GM21576 (cell line): ENCODE measurements around the gene LAMB4.

Source experiments
- ATAC-seq: cut with Tn5 transposase; IDR thresholded peaks from one replicate; pipeline ENCODE4 v1.9.1; 2021; ENCODE audit warnings: mild to moderate bottlenecking, moderate library complexity; ENCODE audit not compliant: unreplicated experiment

Gene LAMB4

DNA sequence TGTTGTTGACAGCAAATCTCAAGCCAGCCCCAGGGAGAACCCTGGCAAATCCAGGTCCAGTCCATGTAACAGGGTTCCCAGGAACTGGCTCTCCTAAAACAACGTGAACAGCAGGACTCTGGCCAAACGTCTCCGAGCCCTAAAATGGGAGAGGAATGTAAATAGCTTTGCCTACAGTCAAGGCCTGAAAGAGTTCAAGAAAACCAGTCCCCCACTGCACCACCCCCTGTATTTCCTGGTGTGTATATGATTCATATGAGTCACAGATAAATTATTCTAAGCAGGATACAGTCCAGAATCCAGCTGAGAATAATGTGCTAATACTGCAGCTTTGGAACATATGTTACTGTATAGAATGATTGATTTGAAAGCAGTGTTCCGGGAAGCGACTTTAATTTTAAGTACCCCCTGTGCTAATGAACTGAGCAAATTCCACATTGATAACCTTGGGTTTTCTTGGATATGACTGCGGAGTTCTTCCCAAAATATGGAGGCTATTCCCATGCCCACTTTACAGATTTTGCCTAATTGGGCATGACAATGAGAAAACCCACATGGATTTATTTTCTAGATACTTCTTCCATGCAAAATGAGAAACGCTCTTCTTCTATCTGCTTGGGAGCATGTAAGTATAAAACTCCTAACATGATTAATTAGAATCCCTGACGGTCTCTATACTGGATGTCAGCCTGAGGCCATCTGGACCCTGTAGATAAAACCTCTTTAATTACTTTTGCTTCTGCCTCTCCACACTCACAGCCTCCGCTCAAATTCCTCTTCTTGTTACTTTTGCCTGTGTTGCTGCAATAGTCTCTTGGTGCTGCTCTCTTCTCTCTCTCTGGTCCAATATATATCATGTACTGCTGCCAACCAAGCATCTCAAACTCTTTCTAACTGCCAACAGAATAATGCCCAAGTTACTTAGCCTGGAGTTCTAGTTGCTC is 50.2 kb downstream of the LAMB4 start:
- no peak for ATAC-seq

DNA sequence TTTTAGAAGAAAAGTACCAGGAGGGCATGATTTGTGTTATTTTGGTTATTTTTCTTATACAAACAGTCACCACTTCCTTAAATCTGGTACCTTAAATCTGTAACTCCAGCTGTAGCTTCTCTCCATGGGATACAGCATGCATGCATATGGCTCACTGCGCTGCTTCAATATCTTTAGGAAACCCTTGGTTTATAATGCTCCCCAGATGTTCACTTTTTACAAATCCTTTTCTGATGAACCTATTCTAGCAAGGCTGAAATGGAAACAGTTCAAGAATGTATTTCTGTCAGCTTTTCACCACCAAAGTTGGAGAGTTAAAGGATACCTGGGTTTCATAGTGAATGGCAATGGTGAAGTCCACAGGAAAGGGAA is 50.9 kb downstream of the LAMB4 start:
- no peak for ATAC-seq

DNA sequence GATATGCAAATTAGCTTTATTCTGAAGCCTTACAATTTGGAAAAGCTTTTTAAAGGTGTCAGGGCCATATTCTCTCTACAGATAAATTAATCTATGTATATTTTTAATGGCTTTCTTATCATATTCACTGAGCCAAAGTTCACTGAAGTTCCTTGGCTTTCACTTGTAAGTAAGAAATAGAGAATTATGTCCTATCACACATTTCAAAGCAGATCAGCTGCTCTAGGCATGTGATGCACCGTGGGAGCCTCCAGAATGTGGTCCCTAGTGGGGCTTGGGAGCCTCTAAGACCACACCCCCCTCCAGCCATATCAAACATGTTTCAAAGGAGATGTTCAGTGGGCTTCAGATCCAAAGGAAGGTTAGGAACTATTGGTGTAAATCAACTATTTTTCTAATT is 51.5 kb downstream of the LAMB4 start:
- no peak for ATAC-seq

DNA sequence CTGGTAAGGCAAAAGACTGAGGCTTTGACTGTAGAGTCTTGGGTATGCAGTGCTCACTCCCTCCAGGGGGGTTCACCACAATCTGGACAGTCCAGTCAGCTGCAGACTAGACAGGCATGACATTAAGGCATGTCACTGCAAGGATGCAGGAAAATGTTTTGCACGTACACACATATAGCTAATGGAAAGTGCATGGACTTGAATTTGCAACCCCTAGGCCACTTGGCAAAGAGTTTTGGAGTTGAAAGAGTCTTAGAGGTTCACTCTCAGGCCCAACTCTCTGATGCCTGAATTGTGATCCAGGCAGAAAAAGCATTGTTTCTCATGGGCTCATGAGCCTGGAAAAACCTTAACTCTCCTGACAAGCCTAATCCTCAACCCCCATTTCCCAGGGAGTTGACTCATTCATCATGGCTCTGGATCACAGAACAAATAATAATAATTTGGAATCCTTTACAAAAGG is 51.9 kb downstream of the LAMB4 start:
- ATAC-seq = no peak

DNA sequence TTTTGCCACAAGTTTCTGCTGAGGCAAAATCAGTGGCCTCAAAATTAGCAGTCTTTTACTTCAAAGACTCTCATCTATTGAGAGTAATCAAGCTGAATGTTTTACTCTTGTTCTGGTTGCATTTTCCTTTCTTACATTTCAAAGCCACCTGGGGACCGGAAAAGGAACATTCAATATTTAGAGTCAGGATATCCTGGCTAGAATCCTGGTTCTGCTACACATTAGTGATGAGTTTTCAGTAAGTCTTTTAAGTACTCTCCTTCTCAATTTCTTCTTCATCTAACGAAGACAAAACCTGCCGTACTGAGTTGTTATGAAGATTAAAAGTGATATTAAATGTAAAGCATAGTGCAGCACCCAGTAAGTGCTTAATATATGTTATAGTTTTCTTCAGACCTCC is 52.5 kb downstream of the LAMB4 start:
- no peak for ATAC-seq

DNA sequence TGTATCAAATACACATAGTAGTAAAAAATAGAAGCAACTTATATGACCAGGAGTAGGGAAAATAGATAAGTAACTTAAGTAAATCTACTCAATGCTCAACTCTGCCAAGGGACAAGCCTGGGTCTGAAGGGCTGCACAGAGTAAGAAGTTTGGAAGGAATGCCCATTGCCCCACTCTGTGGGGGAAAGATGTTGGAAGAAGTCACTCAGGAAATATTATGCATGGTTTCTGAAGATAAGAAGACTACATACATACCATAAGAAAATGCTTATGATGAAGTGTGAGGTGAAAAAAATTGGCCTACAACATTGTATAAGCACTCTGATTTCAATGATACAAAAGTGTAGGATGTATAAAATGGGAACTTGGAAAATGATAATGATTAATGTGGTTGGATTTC is 54.0 kb downstream of the LAMB4 start:
- ATAC-seq = no peak

DNA sequence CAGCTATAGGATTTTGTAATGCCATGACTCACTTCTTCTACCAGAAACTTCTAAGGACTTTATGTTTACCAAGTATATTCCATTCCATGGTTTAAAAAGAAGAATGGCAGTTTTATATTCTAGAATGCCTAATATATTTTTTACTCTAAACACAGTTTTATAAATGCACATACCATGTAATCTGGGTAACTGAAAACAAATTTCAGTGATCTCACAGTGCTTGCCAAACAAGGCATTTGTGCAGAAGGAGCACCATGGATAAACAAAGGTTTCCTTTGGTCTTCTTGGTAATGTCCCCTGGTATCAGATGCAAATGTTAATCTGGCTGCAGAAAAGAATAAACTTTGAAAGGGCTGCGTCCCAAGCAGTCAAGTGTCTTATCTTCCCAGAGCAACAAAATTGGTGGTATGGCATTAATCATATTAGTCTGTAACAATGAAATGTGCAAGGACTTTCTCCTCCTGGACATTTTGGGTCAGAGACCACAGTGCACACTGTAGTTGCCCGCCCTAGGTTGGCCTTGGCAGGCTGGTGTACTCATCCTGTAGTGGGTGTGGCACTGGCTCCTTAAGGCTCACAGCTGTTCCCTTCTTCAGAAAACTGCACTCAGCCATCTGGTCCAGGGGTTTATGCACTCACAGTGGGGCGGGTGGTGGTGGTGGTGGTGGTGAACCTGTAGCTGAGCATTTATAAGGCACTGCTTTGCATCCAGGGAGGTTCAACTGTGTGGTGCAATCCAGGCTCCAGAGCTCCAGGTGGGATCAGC is 56.7 kb downstream of the LAMB4 start:
- no peak for ATAC-seq

DNA sequence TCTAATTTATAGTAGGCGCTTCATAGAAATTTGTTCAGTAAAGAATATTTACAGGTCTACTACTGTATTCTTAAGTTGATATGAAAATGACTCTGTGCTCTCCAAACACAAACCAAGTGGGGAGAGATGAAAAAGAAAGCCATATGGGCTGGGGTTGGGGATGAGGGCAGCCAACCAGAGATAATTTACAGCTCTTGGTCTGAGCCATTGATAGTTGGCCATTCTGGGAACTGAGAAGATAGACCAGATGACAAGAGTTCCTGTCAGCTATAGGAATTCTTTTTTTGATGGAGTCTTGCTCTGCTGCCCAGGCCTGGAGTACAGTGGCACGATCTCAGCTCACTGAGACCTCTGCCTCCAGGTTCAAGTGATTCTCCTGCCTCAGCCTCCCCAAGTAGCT is 57.4 kb downstream of the LAMB4 start:
- no peak for ATAC-seq

DNA sequence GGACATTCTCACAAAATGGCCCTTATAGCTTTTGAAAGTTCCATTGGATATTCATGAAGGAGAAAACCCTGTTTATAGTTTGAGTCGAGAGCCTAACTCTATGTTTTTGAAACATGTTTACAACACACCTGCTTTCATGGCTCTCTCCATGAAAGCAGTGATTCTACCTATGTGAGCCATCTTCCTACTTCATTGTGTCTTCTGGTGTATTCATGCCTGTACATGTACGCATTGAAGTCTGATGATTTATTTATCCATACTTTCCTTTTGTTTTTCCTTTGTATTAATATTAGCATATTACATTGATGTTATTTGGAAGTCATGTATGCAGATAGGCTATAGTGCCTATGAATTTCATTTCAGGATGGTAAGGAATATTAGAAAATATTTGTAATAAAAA is 58.0 kb downstream of the LAMB4 start:
- ATAC-seq = no peak

DNA sequence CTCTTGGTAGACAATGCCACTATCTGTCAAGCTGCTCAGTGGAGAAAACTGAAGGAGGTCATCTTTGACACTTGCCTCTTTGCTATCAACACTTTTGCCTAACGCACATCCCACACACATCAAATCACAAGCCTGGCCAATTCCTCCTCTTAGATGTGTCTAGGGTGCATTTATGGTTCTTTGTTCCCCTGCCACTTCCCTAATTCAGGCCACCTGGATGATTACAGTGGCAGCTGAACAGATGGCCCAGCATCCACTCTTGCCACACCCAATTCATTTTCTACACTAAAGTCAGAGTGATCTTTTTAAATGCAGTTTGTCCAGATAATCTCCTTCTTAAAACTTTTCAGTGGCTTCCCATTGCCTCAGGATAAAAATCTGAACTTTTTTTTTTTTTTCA is 58.6 kb downstream of the LAMB4 start:
- no peak for ATAC-seq

DNA sequence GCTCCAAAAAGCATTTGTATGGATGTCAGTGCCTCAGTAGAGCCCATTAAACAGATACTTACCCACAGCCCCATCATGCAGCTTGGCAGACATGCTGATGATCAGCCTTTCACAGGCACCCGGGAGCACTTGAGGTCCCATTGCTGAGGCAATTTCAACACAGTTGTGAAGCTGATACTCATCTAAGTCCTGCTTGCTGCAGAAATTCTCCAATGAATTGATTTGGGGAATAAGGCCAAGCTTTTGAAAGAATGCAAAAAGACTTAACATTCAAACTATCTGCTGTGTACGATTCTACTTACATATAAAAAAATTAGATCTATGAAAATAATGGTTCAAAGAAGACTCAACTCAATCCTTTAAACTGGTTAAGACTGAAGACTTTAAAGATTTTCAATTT is 60.5 kb downstream of the LAMB4 start:
- no peak for ATAC-seq

DNA sequence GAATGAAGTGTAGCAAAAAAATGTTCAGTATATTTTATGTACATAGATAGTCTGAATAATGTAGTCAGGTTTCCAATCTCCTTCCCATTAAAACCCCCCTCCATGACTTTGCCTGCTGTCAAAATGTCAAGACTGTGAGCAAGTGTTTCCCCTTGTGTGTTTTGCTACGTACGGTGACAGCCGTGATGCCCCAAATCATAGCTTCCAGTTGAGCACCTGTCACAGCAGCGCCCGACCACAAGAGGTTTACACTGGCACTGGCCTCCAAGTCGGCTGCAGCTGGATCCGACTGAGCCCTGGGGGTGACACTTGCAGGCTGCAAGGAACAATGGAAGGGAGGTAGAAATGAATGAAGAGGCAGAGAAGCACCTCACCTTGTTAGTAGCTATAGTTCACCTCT is 62.3 kb downstream of the LAMB4 start:
- ATAC-seq = no peak

DNA sequence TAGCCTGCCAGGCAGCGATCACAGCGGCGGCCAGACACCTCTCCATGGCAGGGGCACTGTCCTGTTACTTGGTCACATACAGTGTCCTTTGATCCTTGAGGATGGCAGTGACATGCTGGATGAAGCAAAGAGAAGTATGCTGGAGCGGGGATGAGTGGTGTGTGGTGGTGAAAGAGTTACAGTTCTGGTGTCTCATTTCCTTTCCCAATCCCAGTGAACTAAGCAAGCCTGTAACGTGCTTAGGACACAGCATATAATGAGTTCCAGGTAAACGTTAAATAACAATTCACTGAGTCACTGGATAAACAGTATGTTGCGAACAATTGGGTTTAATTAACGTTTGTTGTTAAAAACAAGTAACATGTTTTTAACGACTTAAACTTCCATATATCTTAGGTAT is 63.7 kb downstream of the LAMB4 start:
- no peak for ATAC-seq

DNA sequence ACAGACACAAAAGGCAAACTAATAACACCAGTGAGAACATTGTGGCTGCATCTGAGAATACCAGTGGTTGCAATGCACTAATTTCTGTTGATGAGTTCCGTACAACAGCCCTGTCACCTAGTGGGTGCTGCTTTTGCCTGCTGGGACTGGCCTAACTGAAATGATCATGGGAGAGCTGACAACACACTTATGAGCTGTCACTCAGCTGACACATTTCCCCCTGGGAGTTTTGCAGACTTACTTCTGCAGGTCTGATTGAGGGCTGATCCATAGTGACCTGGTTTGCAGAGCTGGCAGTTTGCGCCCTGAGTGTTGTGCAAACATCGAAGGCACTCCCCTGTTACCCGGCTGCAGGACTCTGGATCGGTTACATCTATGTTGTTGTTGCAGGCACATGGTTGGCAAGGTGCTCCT is 66.6 kb downstream of the LAMB4 start:
- peak; percentile 55 for ATAC-seq

DNA sequence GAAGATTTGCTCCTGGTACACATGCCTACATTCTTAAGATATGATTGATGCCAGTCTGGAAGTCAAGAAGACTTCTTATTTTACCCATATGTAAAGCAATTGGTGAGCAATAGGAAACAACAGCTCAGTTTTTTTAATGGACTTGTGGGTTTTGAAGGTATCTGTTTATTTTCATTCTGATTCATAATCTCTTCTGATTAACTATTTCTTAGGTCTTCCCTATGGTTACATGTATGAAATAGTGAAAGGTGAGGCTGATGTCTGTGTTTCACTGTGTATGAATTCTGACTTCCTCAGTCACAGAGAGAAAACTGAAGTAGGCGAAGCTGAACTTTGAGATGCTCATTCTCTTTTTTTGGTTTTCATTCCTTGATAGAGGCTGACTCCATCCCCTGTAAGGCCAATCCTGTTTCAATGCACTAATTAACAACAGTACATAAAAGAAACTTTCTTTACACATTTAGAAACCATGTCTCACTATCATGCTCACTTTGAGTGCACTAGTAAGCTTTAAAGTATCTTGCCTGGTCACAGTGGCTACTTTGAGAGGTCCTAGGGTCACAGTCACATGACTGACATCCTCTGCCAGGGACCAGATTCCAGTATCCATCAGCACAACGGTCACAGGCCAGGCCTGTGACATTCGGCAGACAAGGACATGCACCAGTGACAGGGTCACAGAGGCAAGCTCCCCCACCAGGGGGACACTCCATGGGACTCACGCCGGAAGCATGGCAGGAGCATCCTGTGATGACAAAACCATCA is 67.7 kb downstream of the LAMB4 start:
- ATAC-seq = no peak

DNA sequence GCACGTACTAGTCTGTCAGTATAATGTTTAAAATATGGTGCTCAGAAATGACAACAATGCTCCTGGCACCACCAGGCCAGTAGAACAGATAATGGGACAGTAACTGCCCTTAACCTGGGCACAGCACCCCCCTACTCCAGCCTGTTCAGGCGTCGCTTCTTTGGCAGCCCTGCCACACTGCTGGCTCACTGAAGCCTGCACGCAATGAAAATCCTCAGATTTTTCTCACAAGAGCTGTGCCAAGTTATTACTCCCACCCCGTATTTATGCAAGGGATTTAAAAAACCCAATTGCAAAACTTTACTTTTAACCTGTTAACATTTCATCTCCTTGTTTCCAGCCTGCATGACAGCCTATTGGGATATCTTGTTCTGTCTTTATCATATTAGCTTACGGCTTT is 70.6 kb downstream of the LAMB4 start:
- ATAC-seq = no peak

DNA sequence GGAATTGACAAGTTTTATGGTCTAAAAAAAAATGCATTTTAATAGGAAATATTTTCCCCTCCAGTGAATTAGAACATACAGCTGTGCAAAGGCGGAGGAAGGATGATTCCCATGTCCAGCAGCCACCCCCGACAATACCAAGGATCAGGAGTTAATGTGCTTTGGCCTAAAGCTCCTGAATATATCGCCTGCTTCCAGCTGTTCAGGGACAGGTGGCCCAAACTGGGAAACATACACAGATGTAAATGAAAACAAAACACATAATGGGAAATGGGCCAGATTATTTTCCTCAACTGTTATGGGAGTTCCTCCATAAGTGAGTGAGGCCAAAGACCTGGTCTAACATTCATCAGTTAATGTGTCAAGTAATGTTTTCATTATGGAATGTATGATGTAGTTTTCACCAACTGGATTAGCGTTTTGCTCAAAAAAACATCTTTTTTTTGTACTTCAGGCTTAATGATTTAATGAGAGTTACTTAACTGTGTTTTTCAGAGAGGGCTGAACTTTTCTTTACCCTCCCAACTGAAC is 72.1 kb downstream of the LAMB4 start:
- ATAC-seq = no peak

DNA sequence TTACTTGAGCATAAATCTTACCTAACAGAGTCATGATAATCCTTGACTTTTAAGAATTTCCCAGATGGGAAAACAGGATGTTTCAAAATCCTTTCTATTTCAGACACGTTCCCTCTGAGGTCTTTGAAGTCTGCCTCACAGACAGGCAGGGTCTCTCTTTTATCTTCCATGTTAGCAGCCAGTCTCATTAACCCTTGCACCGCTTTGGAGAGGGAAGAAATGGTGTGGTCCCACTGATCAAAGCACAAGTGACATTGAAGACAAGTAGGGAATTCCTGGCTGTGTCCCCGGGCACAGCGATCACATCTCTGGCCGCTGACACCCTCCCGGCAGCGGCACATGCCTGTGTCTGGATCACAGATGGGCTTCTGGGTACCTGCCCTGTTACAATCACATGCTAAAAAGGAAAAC is 74.5 kb downstream of the LAMB4 start:
- no peak for ATAC-seq

DNA sequence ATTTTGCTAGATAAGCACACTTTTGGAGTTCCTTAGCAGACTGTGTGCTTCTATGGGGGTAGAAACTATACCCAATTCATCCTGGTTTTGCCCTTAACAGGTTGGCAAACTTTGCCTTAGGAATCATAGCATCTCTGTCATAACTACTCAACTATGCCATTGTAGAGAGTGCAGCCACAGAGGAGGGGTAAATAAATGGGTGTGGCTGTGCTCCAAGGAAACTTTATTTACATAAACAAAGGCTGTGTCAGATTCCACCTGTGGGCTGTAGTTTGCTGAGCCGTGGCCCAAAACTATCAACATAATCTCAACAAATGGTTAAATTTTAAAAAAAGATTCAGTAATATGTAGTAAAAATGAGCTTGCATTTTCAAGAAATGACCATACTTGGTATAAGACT is 75.6 kb downstream of the LAMB4 start:
- no peak for ATAC-seq

DNA sequence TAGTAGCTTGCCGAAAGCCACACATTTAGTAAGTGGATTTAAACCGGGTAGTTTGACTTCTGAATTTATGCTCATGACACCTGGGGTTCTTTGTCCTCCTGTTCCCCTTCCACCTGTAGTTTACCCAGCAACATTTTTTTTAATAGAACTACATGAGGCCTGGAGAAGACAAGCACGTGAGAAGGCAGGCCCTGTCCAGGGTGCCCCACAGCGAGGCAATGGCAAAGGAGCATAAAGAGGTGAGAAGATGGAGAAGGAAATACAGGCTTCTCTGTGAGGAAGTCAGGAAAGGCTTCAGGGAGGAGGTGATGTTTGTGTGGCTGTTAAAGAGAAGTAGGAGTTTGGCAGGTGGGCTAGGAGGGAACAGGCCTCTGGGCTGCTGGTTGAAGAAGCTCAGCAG is 76.9 kb downstream of the LAMB4 start:
- no peak for ATAC-seq

DNA sequence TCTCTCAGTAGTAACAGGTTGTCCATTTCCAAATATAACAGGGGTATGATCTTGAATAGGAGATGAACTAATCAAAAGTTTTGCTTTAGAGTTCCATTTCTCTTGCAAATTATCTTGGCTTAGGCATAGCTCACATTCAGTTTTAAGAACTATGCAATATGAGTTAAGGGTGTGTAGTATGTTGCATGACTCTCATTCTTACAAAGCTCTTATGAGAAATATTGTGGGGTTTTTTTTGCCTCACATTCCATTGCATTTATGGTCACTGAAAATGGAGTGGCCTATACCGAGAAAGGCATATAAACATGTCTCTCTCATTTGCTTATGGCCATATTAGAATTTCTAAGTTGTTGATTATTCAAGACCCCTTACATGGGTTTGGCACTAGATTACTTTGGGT is 78.7 kb downstream of the LAMB4 start:
- ATAC-seq = no peak
